Spinal cord (tissue), 10 donors: ENCODE results near the gene PEPD. TPM values are rescaled to one million over a fixed set of nuclear protein-coding genes. Genes with fewer than 3 reads are reported as not detected.
A peak's percentile ranks its signal among the peaks of the same experiment; 100 is the strongest.

Source experiments
- DNase-seq, 6 donors: peaks; one replicate each; pipeline versions ENCODE4 v3.0.0 to v3.0.0-alpha.2; 2013 to 2015; ENCODE audit warnings: low spot score in 6 of 6, low read depth in 4 of 6
- H3K27ac ChIP-seq: one replicate; pipeline ENCODE4 v1.5.1; 2013; ENCODE audit warnings: low read depth, low read length, control low read depth
- H3K27me3 ChIP-seq: one replicate; pipeline ENCODE4 v1.6.1; 2013; ENCODE audit warnings: low read length; ENCODE audit not compliant: control insufficient read depth, insufficient read depth
- H3K36me3 ChIP-seq: one replicate; pipeline ENCODE4 v1.6.1; 2013; ENCODE audit warnings: low read length; ENCODE audit not compliant: control insufficient read depth, insufficient read depth
- H3K4me1 ChIP-seq: one replicate; pipeline ENCODE4 v1.6.1; 2013; ENCODE audit warnings: low read length; ENCODE audit not compliant: control insufficient read depth, insufficient read depth
- H3K4me3 ChIP-seq: one replicate; pipeline ENCODE4 v1.5.1; 2013; ENCODE audit warnings: low read depth, low read length, control low read depth
- H3K9me3 ChIP-seq: one replicate; pipeline ENCODE4 v1.6.1; 2013; ENCODE audit warnings: low read length; ENCODE audit not compliant: control insufficient read depth, insufficient read depth
- WGBS: methylation state at CpG from one replicate; pipeline ENCODE4 v1.1.5; 2013; ENCODE audit warnings: missing lambda C conversion rate; ENCODE audit not compliant: insufficient coverage; 5-methylcytosine and 5-hydroxymethylcytosine counted together
- polyA plus RNA-seq, 2 donors: library from polyadenylated mRNA; unstranded; fragments of 120-200 nt; gene quantifications; one replicate each; pipeline ENCODE4 v1.2.1, GENCODE V29; 2013; ENCODE audit not compliant: insufficient read length in 2 of 2
- total RNA-seq, 2 donors: library from RNA; depleted of rRNA in 1 of 2; stranded (reverse); fragments of 120-200 nt in 1 of 2; fragments of >200 nt in 1 of 2; gene quantifications; one replicate each; pipeline versions ENCODE4 v1.2.3 to v1.2.4, GENCODE V29; 2013 to 2014
- donor health status: healthy.

PEPD gene
- total and polyA plus RNA-seq, 4 donors, result 30.0 to 62.6 (median 48.6) TPM

GRCh38 chr19:33551676-33552075 lies 30.1 kb upstream of the PEPD start:
- DNase-seq, result no peak
- 95% methylated on average over 6 of the region's 6 CpGs for WGBS
- H3K36me3 ChIP-seq, result no peaks in the 10 kb centered on the region
- H3K4me1 ChIP-seq, result peaks cover under 1% of the 10 kb centered on the region
- no peak overlapping the region for H3K27ac ChIP-seq
- H3K4me3 ChIP-seq, result no peak overlapping the region
- no peaks in the 10 kb centered on the region for H3K9me3 ChIP-seq
- H3K27me3 ChIP-seq, result no peaks in the 10 kb centered on the region

- 80% methylated on average over 4 of the region's 5 CpGs for WGBS
- Histone ChIP-seq H3K4me1 (no peaks in the 10 kb centered on the region), H3K9me3 (no peaks in the 10 kb centered on the region), H3K27me3 (no peaks in the 10 kb centered on the region), H3K4me3 (no peak overlapping the region), H3K27ac (no peak overlapping the region), H3K36me3 (no peaks in the 10 kb centered on the region)
- DNase-seq, result no peak
Measured at GRCh38 chr19:33550768-33551167, 29.2 kb upstream of the PEPD start.

GRCh38 chr19:33547676-33548075 lies 26.1 kb upstream of the PEPD start:
- no peaks in the 10 kb centered on the region for H3K9me3 ChIP-seq
- 100% methylated on average over 3 of the region's 3 CpGs for WGBS
- no peaks in the 10 kb centered on the region for H3K4me1 ChIP-seq
- H3K27ac ChIP-seq, result no peak overlapping the region
- peaks cover 2% of the 10 kb centered on the region for H3K27me3 ChIP-seq
- no peaks in the 10 kb centered on the region for H3K36me3 ChIP-seq
- H3K4me3 ChIP-seq, result no peak overlapping the region
- DNase-seq, result no peak

GRCh38 chr19:33546656-33547055 lies 25.1 kb upstream of the PEPD start:
- Histone ChIP-seq H3K9me3 (no peaks in the 10 kb centered on the region), H3K36me3 (no peaks in the 10 kb centered on the region), H3K4me1 (no peaks in the 10 kb centered on the region), H3K27ac (no peak overlapping the region), H3K4me3 (no peak overlapping the region), H3K27me3 (peaks cover 2% of the 10 kb centered on the region)
- no peak for DNase-seq
- 89% methylated on average over 5 of the region's 5 CpGs for WGBS

GRCh38 chr19:33545217-33545981 lies 23.8 kb upstream of the PEPD start:
- Histone ChIP-seq H3K4me1 (no peaks in the 10 kb centered on the region), H3K4me3 (no peak overlapping the region), H3K9me3 (no peaks in the 10 kb centered on the region), H3K36me3 (no peaks in the 10 kb centered on the region), H3K27ac (no peak overlapping the region), H3K27me3 (peaks cover 2% of the 10 kb centered on the region)
- WGBS, result 80% methylated on average over 8 of the region's 9 CpGs
- DNase-seq, result no peak

- Histone ChIP-seq H3K27ac (no peak overlapping the region), H3K4me1 (peaks cover 10% of the 10 kb centered on the region), H3K36me3 (no peaks in the 10 kb centered on the region), H3K9me3 (no peaks in the 10 kb centered on the region), H3K4me3 (no peak overlapping the region), H3K27me3 (no peaks in the 10 kb centered on the region)
- 41% methylated on average over 5 of the region's 8 CpGs for WGBS
- no peak for DNase-seq
Measured at GRCh38 chr19:33535226-33535625, 13.6 kb upstream of the PEPD start.

- H3K4me1 ChIP-seq, result peaks cover 10% of the 10 kb centered on the region
- H3K27ac ChIP-seq, result no peak overlapping the region
- 40% methylated on average over 5 of the region's 6 CpGs for WGBS
- DNase-seq, result peak in 2 of 6 donors; percentile 27 to 86
- no peaks in the 10 kb centered on the region for H3K27me3 ChIP-seq
- H3K9me3 ChIP-seq, result no peaks in the 10 kb centered on the region
- H3K36me3 ChIP-seq, result no peaks in the 10 kb centered on the region
- H3K4me3 ChIP-seq, result no peak overlapping the region
Measured at GRCh38 chr19:33532859-33533460, 11.4 kb upstream of the PEPD start.

- H3K4me1 ChIP-seq, result peaks cover 10% of the 10 kb centered on the region
Measured at GRCh38 chr19:33530842-33531241, 9.3 kb upstream of the PEPD start.

GRCh38 chr19:33530296-33530695 lies 8.7 kb upstream of the PEPD start:
- no peak overlapping the region for H3K27ac ChIP-seq
- H3K27me3 ChIP-seq, result no peaks in the 10 kb centered on the region
- peaks cover 10% of the 10 kb centered on the region for H3K4me1 ChIP-seq
- no peaks in the 10 kb centered on the region for H3K9me3 ChIP-seq
- H3K4me3 ChIP-seq, result no peak overlapping the region
- no peaks in the 10 kb centered on the region for H3K36me3 ChIP-seq
- 65% methylated on average over 3 of the region's 3 CpGs for WGBS
- peak in 1 of 6 donors; percentile 25 for DNase-seq

More at GRCh38 chr19:33530842-33531241, 9.3 kb upstream of the PEPD start:
- Histone ChIP-seq H3K27ac (no peak overlapping the region), H3K9me3 (no peaks in the 10 kb centered on the region), H3K27me3 (no peaks in the 10 kb centered on the region), H3K4me3 (no peak overlapping the region), H3K36me3 (no peaks in the 10 kb centered on the region)
- 78% methylated on average over 3 of the region's 4 CpGs for WGBS
- DNase-seq, result no peak
